Stimulated activated CD4-positive, alpha-beta T cell treated with anti-CD3 and anti-CD28 coated beads, Interleukin-1b, Interleukin-23, amount 100 ng/mL, for 24 hours (primary cell): ENCODE results near the gene TTC4.
"Not testable (repeated sequence)": the region's sequence is repeated elsewhere in the genome, so short reads cannot be mapped to it uniquely, and the experiment has no call there.

Experiments
- DNase-seq, 4 experiments: peaks; one replicate each; pipeline ENCODE4 v3.0.0-alpha.2; 2020; ENCODE audit warnings: low read depth in 4 of 4, low spot score in 1 of 4

Gene TTC4

GRCh38 chr1:54748094-54748835, 32.6 kb downstream of the TTC4 start:
- no peak for DNase-seq

GRCh38 chr1:54750596-54750995, 34.9 kb downstream of the TTC4 start:
- no peak for DNase-seq

DNA sequence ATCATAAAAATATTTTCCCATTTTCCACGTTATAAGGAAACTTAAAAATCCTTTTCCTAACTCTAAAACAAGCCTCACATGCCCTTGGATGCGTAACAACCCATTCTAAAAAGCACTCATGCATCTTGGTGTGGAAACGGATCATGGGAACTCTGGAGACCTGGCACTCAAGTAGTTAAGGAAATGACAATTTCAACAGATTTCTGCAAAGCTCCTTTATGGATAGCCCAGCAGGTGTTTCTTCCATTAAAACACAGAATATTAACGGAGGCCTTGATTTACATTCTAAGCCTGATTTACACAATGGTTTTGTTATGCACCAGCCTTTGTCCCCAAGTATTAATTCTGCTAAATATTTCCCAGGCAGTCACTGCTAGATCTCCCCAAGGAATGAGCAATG, 35.8 kb downstream of the TTC4 start:
- no peak for DNase-seq

DNA sequence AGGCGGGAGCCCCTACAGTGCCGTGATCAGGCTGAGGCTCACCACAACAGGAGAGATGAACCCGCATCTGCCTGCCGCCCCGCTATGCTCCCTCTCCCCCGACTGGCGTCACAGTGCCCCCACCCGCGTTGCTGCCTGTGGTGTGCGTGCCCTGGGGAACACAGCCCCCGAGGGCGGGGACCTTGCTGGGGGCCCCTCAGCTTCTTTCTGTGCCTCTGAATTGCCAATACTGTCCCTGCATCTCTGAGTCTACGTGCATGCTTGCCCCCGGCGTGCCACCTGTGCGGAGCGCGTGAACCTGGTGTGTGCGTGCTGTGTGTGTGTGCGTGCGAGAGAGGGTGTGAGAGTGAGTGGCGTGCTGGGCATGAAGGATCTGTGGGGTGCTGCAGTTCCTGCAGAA, 38.4 kb downstream of the TTC4 start:
- DNase-seq, result no peak

- DNase-seq, result no peak
Measured at GRCh38 chr1:54754486-54755285, 39.0 kb downstream of the TTC4 start.

DNA sequence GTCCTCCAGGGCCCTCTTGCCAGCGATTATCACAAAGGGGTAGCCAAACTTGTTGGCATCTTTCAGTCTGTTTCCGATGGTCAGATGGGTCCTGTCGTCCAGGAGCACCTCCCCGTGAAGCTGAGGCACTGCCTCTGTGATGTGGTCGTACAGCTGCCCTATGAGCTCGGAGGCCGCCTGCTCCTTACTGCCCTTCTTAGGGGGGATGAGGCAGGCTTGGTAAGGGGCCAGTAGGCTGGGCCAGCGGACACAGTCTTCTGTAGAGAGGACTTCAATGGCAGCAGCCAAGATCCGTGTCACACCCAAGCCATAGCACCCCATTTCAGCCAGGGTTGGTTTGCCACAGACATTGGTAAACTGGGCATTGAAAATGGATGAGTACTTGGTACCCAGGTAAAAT, 42.2 kb downstream of the TTC4 start:
- no peak for DNase-seq

DNA sequence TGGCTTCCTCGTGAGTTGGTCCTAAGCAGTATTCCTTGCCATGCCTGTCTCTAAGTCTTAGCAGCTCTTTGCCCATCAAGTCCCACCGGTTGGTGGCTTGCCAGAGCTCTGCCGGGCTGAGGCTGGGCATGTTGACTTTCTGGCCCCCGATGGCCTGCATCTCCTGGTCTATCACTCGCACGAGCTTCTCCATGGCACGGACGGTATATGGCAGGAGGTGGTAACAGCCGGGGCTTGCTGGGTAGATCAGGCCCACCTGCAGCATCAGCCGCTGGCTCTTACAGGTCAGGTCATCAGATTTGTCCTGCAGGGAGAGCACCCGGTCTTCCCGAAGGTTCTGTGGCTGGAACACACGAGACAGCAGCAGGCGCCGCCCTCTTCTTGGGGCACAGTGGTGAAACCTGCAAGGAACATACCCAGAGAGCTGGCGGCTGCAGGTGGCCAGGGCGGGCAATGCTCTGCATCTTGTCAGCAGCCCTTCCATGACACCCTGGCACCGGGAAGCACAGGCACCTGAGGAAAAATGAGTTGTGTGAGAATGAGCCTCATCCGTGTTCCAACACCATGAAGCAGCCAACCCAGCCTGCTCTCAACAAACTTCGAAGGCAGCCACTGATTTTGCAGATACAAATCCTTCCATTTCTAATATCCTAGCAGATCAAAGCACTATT, 43.2 kb downstream of the TTC4 start:
- DNase-seq, result no peak

GRCh38 chr1:54763816-54764132, 48.1 kb downstream of the TTC4 start:
- peak in 1 of 4 experiments; percentile 7 for DNase-seq

GRCh38 chr1:54764133-54764921, 48.7 kb downstream of the TTC4 start, which contains the start of gene PARS2:
Gene PARS2, minus strand, starts transcription at chr1:54764523. Its CDS starts 5,362 bp downstream, at chr1:54759161.
- DNase-seq, result peak; percentile 91 to 96 (median 93)

GRCh38 chr1:54764922-54765561, 49.4 kb downstream of the TTC4 start:
- no peak for DNase-seq

- DNase-seq, result no peak
Measured at GRCh38 chr1:54766726-54767125, 51.1 kb downstream of the TTC4 start.

DNA sequence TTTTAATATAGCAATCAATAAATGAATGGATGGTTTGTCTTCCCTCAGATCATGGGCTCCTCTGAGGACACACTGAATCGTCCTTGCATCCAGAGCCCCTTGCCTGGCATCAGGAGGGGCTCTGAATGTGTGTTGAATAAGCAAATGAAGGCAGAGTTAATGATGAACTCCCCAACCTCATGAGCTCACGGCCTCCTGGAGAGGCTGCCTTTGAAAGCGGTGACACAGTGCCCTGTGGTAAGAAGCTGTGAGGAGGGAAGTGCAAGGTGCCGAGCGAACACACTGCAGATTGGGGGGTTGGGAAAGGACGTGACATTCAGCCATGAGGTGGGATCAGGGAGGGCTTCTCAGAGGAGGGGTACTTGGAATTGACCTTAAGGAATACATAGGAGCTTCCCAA, 51.9 kb downstream of the TTC4 start:
- DNase-seq, result no peak

DNA sequence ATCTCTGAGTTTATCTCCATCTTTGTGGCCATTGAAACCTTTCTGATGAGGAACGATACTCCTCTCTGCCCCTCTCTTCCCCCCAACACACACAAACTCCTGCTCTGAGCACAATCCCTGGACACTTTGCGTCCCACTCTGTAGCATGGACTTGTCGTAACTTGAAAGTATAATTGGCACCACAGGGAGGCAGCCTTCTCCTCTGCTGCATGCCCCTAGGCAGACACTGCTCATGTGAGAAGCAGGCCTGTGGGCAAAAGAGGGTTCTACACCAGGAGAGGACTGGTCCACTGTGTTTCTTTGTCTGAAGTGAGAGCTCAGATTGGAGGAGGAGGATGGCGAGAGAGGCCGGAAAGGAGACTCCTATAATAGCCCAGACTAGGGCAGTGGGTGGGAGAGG, 52.4 kb downstream of the TTC4 start:
- DNase-seq, result no peak

- DNase-seq, result no peak
Measured at GRCh38 chr1:54772951-54773350, 57.3 kb downstream of the TTC4 start.

GRCh38 chr1:54774820-54775498, 59.3 kb downstream of the TTC4 start:
- no peak for DNase-seq

- DNase-seq, result not testable (repeated sequence)
Measured at GRCh38 chr1:54775828-54776721, 60.4 kb downstream of the TTC4 start.

- no peak for DNase-seq
Measured at GRCh38 chr1:54777011-54777410, 61.4 kb downstream of the TTC4 start.

DNA sequence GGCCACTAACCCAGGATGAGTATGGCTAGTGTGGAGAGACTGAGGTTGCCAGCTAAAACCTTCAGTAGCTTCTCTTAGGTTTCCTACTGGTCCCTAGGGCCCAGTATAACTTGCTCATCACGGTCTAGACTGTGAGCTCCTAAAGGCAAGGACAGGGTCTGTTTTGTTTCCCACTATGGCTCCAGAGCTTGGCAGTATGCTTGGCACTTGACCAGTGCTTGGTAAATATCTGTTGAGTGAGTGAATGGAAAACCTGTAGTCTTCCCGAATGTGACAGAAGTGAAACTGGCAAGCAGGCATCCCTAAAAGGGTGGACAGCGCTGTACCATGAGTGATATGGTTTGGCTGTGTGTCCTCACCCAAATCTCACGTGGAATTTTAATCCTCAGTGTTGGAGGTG, 61.8 kb downstream of the TTC4 start:
- DNase-seq, result no peak

- no peak for DNase-seq
Measured at GRCh38 chr1:54781023-54781723, 65.5 kb downstream of the TTC4 start.
